ENCODE results near the gene TEAD4. TPM values are rescaled to one million over a fixed set of nuclear protein-coding genes. Genes with fewer than 3 reads are reported as not detected.

TEAD4 gene
- total RNA-seq, 1 experiment from 2014 or later = 127 TPM

DNA sequence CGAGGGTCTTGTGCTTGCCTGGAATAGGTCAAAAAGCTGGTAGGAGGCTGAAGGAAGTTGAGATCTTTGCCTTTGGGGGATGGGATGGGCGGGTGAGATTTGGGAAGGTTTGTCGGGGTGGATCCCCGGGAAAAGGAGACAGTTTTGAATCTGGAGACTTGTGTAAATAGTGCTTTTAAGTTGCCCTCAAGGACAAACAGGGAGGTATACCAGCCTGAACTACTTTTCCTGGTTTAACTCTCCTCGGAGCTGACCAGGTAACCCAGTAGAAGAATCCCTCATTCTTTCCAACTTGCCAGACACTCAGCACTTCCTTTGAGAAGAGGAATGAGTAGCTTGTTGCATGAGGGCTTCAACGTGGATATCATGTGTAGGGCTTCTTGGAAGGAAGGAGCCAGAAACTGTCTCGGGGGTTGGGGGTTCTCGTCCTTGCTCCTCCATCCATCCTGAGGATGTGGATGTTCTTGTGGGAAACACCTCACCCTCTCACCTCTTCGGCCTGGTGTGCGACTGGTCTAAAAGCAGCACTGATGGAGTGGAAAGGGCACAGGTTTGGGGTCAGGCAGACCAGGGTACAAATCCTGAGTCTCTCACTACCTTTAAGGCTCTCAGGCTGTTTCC is 1.9 kb downstream of the TEAD4 start:
- Histone ChIP-seq H3K23ac (ENCODE audit: insufficient read length, low read depth, low read length) (no peak overlapping the region), H2BK120ac (ENCODE audit: low read depth, low read length, poor library complexity, severe bottlenecking) (no peak overlapping the region), H3K4me1 (ENCODE audit: insufficient read depth, low read length) (peaks cover 3% of the 10 kb centered on the region; the same call in 1 of the 2 replicates), H3K9me3 (ENCODE audit: control insufficient read depth, low read depth, low read length) (no peaks in the 10 kb centered on the region), H2AK5ac (ENCODE audit: insufficient read length, low read length) (no peak overlapping the region), H2BK12ac (ENCODE audit: insufficient read length, low read depth, low read length) (no peak overlapping the region), H2AFZ (ENCODE audit: low read length) (no peak overlapping the region), H2BK20ac (ENCODE audit: low read depth, low read length, poor library complexity, severe bottlenecking) (no peak overlapping the region), H3K79me2 (ENCODE audit: insufficient read depth, low read length) (peaks cover 30% of the 10 kb centered on the region; the same call in 1 of the 2 replicates), H3K4me2 (ENCODE audit: insufficient read depth, insufficient read length, low read length) (peak overlapping the region; percentile 91), H4K5ac (ENCODE audit: insufficient read length, low read depth, low read length) (no peak overlapping the region), H4K91ac (ENCODE audit: insufficient read length, low read depth, low read length) (no peak overlapping the region), H3K27ac (ENCODE audit: insufficient read length, low read depth, low read length) (no peak overlapping the region), H3K4ac (ENCODE audit: low read depth, low read length) (no peak overlapping the region), H3K27me3 (ENCODE audit: insufficient read depth, low read length) (no peaks in the 10 kb centered on the region), H2BK5ac (ENCODE audit: insufficient read length, low read length) (no peak overlapping the region), H3T11ph (ENCODE audit: low read length) (no peak overlapping the region), H3K18ac (ENCODE audit: insufficient read length, low read depth, low read length) (no peak overlapping the region), H3K79me1 (ENCODE audit: insufficient read depth, low read depth, low read length, poor library complexity, severe bottlenecking) (no peaks in the 10 kb centered on the region), H4K8ac (replicated peaks; ENCODE audit: insufficient read length, low read depth, low read length) (no peak overlapping the region), H4K20me1 (ENCODE audit: control insufficient read depth, insufficient read depth, insufficient read length) (peaks cover 3% of the 10 kb centered on the region), H3K23me2 (ENCODE audit: insufficient read length, low read depth, low read length, poor library complexity, severe bottlenecking) (peaks cover 23% of the 10 kb centered on the region), H3K9ac (ENCODE audit: extremely low read depth, insufficient read length, low read length) (peak overlapping the region; percentile 62), H2BK15ac (ENCODE audit: low read depth, low read length) (no peak overlapping the region), H3K14ac (ENCODE audit: insufficient read depth, low read length) (no peak overlapping the region), H3K56ac (ENCODE audit: insufficient read length, low read depth, low read length) (no peak overlapping the region)
- Mint-ChIP-seq H3K36me3 (ENCODE audit: insufficient read depth in 1 of 3, low read depth in 3 of 3) (peaks cover 8 to 26% (median 10%) of the 10 kb centered on the region in 3 experiments), H3K27me3 (ENCODE audit: low read depth) (peaks cover 6% of the 10 kb centered on the region), H3K9me3 (no peaks in the 10 kb centered on the region; a peak in 1 of 5 replicates), H3K4me3 (peak overlapping the region; percentile 83 to 91), H3K4me1 (peaks cover 53 to 57% of the 10 kb centered on the region in 2 experiments), H3K27ac (peak overlapping the region in 1 of 3 experiments; percentile 53; a peak in 1 of 7 replicates)
- no CpG with 5 or more reads among the region's 10 CpGs for WGBS (ENCODE audit: extremely low coverage, insufficient read length, low lambda C conversion rate)
- TF ChIP-seq, protein P1, sequence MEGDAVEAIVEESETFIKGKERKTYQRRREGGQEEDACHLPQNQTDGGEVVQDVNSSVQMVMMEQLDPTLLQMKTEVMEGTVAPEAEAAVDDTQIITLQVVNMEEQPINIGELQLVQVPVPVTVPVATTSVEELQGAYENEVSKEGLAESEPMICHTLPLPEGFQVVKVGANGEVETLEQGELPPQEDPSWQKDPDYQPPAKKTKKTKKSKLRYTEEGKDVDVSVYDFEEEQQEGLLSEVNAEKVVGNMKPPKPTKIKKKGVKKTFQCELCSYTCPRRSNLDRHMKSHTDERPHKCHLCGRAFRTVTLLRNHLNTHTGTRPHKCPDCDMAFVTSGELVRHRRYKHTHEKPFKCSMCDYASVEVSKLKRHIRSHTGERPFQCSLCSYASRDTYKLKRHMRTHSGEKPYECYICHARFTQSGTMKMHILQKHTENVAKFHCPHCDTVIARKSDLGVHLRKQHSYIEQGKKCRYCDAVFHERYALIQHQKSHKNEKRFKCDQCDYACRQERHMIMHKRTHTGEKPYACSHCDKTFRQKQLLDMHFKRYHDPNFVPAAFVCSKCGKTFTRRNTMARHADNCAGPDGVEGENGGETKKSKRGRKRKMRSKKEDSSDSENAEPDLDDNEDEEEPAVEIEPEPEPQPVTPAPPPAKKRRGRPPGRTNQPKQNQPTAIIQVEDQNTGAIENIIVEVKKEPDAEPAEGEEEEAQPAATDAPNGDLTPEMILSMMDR (conservative IDR thresholded peaks at IDR 0.05) = no peak
- DNase-seq = no peak
